ENCODE data around the gene ERN1.

Gene ERN1

DNA sequence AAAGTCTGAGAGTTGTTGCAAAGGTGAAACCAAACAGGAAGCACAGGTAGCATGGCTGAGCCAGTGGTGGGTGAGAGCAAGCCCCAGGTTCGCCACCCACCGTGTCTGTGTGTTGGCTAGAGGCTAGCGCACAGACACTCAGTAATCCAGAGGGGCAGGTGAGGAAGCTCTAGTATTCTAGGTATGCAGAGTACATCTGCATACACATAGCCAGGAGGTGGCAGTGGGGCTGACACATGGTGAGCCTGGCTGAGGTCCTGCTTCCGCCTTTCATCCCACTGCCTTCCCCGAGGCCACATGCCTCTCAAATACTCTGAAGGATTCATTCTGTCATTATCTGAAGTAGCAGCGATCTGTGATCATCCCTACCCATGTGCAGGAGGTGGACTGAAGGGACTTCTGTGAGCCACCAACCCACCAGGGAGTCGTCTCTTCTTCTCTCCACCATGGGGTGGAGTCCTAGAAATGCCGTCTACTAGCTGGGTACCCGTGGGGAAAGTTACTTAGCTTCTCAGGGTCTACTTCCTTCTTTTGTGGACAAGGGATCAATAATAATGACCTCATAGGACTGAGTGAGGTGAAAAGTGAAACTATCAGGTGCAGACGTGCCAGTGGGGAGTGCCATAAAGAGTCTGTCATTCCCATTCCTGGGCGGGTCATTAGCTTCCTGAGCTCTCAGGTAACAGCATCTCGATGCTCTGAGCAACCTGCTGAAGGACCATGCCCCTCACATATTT lies 73.5 kb downstream of the ERN1 start:
- TF ChIP-seq, protein P1, sequence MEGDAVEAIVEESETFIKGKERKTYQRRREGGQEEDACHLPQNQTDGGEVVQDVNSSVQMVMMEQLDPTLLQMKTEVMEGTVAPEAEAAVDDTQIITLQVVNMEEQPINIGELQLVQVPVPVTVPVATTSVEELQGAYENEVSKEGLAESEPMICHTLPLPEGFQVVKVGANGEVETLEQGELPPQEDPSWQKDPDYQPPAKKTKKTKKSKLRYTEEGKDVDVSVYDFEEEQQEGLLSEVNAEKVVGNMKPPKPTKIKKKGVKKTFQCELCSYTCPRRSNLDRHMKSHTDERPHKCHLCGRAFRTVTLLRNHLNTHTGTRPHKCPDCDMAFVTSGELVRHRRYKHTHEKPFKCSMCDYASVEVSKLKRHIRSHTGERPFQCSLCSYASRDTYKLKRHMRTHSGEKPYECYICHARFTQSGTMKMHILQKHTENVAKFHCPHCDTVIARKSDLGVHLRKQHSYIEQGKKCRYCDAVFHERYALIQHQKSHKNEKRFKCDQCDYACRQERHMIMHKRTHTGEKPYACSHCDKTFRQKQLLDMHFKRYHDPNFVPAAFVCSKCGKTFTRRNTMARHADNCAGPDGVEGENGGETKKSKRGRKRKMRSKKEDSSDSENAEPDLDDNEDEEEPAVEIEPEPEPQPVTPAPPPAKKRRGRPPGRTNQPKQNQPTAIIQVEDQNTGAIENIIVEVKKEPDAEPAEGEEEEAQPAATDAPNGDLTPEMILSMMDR (IDR thresholded peaks at IDR 0.05; ENCODE audit: control insufficient read depth, extremely low read depth, insufficient read depth), result no peak
- no peak for DNase-seq (ENCODE audit: low read depth)
- no peak overlapping the region for H3K4me3 ChIP-seq (ENCODE audit: low read depth, low read length)

- TF ChIP-seq, protein P1 (IDR thresholded peaks at IDR 0.05; ENCODE audit: control insufficient read depth, extremely low read depth, insufficient read depth), result no peak
- DNase-seq (ENCODE audit: low read depth), result no peak
- no peak overlapping the region for H3K4me3 ChIP-seq (ENCODE audit: low read depth, low read length)
These were observed 74.5 kb downstream of the ERN1 start for GRCh38 chr17:64055183-64056142.

DNA sequence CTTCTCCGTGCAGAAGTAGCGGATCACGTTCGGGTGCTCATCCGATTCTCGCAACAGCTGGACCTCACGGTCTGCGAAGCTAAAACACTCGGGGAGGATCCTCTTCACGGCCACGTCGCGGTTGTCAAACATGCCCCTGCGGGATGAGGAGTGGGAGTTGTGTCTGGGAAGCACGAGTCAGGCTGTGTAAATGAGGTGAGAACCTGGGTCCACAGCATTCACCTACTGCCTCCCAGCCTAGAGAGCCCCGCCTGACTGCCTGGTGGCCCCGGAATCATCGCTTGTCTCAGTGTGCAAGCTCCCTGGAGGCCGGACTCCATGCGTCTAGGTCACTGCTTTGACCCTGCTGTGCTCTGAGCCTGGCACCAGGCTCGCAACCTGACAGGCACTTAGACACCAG lies 75.6 kb downstream of the ERN1 start:
- no peak overlapping the region for H3K4me3 ChIP-seq (ENCODE audit: low read depth, low read length)
- DNase-seq (ENCODE audit: low read depth), result no peak
- TF ChIP-seq, protein P1 (IDR thresholded peaks at IDR 0.05; ENCODE audit: control insufficient read depth, extremely low read depth, insufficient read depth), result no peak

DNA sequence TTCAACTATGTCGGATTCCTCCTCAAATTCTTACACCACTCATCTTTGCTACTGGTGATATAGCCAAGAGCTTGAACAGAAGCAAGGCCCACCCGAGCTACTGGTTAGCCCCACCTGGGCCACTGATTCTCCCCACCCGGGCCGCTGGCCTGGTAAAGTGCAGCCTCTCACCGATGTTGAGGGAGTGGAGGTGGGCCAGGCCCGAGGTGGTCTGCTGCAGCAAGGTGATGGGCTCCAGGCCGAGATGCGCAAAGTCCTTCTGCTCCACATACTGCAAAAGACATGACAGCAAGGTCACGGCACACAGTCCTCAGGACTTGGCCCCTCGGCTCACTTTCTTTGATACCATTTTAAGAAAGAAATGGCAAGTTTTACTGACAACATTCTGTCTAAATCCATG lies 76.8 kb downstream of the ERN1 start:
- H3K4me3 ChIP-seq (ENCODE audit: low read depth, low read length), result no peak overlapping the region
- no peak for DNase-seq (ENCODE audit: low read depth)
- TF ChIP-seq, protein P1 (IDR thresholded peaks at IDR 0.05; ENCODE audit: control insufficient read depth, extremely low read depth, insufficient read depth), result no peak

DNA sequence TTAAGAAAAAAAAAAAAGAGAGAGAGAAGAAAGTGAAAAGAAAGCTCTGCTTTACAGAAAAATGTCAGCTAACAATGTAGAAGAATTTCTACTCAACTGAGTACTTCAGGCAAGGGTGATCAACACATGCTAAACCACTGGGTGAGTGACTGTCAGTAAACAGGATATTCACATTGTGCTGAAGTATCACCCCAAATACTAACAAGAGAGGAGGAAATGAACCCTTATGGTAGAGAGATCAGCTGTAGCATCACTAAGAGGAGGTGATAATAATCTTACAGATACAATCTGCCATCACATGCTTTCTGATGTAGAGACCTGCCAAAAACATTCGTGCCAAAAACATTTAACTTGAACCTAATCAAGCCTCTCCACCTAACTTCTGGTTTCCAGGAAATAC lies 78.8 kb downstream of the ERN1 start:
- no peak overlapping the region for H3K4me3 ChIP-seq (ENCODE audit: low read depth, low read length)
- TF ChIP-seq, protein P1 (IDR thresholded peaks at IDR 0.05; ENCODE audit: control insufficient read depth, extremely low read depth, insufficient read depth), result no peak
- no peak for DNase-seq (ENCODE audit: low read depth)

GRCh38 chr17:64048805-64049204 lies 81.1 kb downstream of the ERN1 start:
- no peak overlapping the region for H3K4me3 ChIP-seq (ENCODE audit: low read depth, low read length)
- TF ChIP-seq, protein P1 (IDR thresholded peaks at IDR 0.05; ENCODE audit: control insufficient read depth, extremely low read depth, insufficient read depth), result no peak
- no peak for DNase-seq (ENCODE audit: low read depth)
